GM10248 (cell line): ENCODE data around the gene COMT.

Experiments used
- CTCF ChIA-PET: fragments of 300-600 bp; sonication (Branson Sonifier 250); formaldehyde crosslinking; extraction: SDS; loops from one replicate; lab custom pipeline; 2021; ENCODE audit warnings: antibody characterized with exemption; lab: Yijun Ruan, JAX
- POLR2A ChIA-PET: fragments of 350-650 bp; sonication (Branson Sonifier 250); formaldehyde crosslinking; extraction: SDS; loops from one replicate; lab custom pipeline; 2020; ENCODE audit warnings: antibody characterized with exemption; lab: Yijun Ruan, JAX
- DNase-seq: peaks from one replicate; pipeline ENCODE4 v3.0.0; 2012; ENCODE audit errors: extremely low spot score
- CTCF ChIP-seq: IDR thresholded peaks from 2 replicates; pipeline ENCODE4 v1.5.1; 2012; ENCODE audit warnings: mild to moderate bottlenecking, low read depth; ENCODE audit errors: extremely low read depth, missing control alignments, control extremely low read depth

COMT gene

DNA sequence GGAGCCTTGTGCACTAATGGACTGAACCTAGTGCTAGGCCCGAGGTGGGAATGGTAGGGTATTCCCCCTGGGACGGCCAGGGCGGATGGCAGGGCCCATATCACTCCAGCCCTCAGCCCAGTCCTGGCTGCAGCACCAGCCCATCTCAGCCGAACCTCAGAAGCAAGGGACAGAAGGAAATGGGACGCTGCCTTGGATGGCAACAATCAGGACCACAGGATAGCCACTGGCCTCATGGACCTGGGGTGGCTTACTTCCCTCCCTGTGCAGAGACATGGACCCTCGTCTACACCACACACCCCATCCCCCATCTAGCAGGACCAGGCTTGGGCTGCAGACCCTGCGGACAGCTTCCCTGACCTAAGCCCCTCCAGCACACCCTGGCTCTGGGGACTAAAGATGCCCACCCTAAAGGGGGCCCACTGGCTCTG is 50.9 kb downstream of the COMT start:
- POLR2A ChIA-PET, result no interaction called here
- DNase-seq, result no peak
- CTCF ChIA-PET, result interaction anchor here (2.8 kb wide), 1 partner anchor 262 kb away, joined by 7 read pairs; no protein-coding TSS in a partner anchor
- TF ChIP-seq CTCF, result no peak

DNA sequence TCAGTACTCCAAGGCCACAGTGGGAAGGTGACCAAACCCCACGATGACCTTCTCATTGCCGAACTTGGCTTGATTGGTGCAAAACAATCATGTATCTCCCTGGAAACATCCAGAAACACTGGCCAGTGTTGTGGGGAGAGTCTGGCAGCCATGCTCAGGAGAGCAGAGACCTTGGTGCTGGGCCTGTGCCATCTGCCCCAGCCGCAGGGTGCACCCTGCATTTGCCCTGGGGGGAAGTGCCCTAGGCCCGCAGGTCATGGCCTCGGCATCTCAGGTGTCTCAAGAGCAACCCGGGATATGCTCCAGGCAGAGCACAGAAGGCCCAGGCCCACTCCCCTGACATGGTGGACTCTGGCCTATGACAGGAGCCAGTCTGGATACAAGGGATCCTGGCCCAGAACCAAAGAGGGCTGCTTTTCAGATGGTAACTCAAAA is 51.4 kb downstream of the COMT start:
- POLR2A ChIA-PET, result no interaction called here
- CTCF ChIA-PET, result interaction anchor here (2.8 kb wide), 1 partner anchor 262 kb away, joined by 7 read pairs; no protein-coding TSS in a partner anchor
- no peak for DNase-seq
- no peak for TF ChIP-seq CTCF

DNA sequence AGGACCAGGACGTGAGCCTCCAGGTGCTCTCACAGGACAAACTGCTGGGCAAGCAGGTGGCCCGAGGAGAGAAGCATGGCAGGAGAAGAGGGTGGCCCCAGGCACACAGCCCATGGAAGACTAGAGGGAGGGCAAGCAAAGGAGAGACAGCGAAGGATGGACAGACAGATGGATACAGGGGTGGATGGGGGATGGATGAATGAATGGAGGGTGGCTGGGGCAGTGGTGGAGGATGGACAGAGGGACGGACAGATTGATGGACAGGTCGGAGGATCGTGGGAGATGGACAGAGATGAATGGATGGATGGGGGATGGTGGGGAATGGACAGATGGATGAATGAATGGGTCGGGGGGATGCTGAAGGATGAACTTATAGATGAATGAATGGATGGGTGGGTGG is 52.4 kb downstream of the COMT start:
- POLR2A ChIA-PET, result no interaction called here
- no peak for TF ChIP-seq CTCF
- CTCF ChIA-PET, result no interaction called here
- DNase-seq, result no peak

DNA sequence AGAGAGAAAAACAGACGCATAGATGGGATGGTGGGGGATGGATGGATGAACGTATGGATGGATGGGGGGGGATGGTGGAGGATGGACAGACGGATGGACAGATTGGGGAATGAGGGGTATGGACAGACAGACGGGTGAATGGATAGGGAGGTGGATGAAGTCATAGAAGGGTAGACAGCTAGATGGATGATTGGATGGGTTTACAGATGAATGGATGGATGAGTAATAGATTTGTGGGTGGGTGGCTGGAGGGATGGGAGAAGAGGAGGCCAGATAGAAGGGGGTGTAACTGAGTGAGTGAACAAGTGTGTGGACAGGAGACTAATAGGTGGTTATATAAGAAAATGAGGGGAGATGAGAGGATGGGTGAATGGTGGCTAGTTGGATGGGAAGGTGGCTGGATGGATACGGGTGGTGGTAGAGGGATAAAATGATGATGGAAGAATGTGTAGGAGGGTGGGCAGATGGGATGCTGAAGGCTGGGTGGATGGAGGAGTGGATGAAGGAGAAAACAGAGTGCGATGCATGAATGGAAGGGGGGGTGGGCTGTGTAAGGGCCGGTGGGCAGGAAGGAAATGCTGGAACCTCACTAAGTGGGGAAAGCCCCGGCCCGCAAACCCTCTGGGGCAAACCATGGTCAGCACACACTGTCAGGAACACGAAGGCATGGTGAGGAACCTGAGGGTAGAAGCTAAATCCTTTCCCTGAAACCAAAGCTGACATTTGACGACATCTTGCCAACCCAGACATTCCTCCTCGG is 53.5 kb downstream of the COMT start:
- TF ChIP-seq CTCF, result no peak
- ChIA-PET POLR2A (no interaction called here), CTCF (interaction anchor here (1.0 kb wide), 1 partner anchor 11 kb away, joined by 3 read pairs; no protein-coding TSS in a partner anchor)
- no peak for DNase-seq

DNA sequence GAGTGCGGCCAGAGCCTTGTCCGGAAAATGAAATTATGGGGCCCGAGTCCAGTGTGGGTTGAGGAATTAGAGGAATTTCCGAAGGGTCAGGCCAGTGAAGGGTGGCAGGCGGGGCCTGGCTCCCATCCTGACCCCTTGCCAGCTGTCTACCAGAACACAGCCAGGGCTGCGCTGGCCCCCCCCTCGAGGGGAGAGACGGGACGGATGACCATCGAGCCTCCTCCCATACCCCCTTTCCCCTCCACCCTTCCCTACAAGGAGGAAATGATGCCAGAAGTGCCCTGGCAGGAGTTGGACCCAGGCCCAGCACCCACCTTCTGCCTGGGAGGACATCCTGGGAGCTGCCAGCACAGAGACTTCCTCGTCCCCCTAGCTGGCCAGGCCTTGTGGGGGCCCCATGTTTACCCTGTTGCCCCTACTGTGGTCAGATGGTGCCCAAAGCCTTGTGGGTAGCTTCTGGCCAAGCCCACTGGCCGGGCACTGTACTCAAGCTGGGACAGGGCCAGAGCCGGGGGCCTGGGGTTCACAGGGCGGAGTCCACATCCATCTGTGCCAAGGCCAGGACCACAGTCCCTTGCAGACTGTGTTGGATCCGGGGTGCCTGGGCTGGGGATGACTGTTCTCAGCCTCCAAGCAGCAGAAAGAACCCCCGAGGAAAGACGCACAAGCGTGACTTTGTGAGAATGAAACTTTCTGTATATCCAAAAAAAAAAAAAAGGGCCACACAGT is 54.2 kb downstream of the COMT start:
- DNase-seq, result no peak
- POLR2A ChIA-PET, result no interaction called here
- CTCF ChIA-PET, result interaction anchor here (1.0 kb wide), 1 partner anchor 12 kb away, joined by 3 read pairs; no protein-coding TSS in a partner anchor
- no peak for TF ChIP-seq CTCF

GRCh38 chr22:19996694-19997384 is 55.3 kb downstream of the COMT start:
- ChIA-PET CTCF (no interaction called here), POLR2A (no interaction called here)
- no peak for DNase-seq
- no peak for TF ChIP-seq CTCF
